CD4-positive, alpha-beta T cell treated with Interferon gamma for 1 hour (primary cell): ENCODE data around the gene HDGFL1.

Experiments
- DNase-seq: peaks from one replicate; pipeline ENCODE4 v3.0.0-alpha.2; 2020

The HDGFL1 gene

DNA sequence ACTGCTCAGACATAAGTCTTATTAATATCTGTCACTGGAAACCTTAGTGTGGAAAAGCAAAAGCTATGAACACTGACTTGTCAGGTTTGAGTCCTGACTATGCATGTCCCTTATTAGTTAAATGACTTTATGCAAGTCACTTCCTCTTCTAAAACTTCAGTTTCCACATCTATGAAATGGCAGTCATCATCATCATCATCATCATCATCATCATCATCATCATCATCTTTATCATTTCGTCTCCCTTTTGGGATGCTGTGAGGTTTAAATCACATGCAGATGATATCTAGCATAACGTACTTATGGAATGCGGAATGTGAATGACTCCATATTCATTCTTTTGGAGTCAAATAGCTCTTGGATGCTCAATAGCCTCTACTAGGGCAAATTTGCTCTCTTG is 24.5 kb downstream of the HDGFL1 start:
- no peak for DNase-seq

DNA sequence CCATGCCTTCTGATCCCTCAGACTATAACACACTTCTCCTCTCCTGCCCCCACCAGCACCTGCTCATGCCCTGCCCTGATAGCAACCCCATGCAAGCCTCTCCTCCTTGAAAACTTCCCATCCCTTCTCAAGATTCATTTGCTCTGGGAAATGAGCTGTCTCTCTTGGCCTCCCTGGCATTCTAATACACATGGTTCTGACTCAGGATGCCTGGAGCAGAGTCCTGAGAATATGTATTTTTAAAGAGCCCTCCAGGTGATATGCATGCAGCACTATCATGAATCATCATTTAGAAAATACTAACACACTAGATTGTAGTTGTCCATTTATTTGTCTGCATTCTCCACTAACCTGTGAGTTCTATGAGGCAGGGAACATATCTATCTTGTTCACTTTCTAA is 26.6 kb downstream of the HDGFL1 start:
- no peak for DNase-seq

DNA sequence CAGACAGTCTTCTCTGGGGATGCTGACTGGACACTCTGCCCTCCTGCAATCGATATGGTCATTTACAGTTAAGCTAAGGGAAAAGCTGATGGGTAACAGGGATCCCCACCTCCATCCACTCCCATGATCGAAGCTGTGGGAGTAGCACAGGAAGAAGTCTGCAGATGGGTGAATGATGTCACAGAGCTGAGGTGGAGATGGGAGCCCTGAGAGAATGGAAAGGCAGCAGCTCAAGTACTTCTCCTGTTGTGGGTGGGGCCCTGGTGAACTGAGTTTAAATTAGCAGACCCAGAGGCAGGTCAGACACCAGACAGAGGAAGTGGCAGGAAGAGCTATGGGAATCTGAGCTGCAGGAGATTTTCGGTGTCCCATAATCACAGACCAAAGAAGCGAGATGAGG is 29.0 kb downstream of the HDGFL1 start:
- DNase-seq: no peak

DNA sequence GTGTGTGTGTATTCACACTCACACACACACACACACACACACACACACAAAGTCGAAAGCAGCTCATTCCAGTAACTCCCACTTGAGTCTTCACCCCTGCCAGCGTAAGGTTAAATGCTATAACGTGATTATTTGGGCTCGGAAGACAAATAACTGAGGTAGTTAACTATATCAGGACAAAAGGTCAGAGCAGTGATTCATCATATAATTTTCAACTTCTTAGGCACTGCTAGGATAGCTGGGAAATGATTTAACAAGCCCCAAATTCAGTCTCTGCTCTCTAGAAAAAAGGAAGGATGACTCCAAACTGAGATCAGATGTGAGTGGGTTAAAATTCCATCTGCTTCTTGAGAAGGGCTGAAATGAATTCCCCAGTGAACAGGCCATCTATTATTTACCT is 30.7 kb downstream of the HDGFL1 start:
- DNase-seq: no peak

DNA sequence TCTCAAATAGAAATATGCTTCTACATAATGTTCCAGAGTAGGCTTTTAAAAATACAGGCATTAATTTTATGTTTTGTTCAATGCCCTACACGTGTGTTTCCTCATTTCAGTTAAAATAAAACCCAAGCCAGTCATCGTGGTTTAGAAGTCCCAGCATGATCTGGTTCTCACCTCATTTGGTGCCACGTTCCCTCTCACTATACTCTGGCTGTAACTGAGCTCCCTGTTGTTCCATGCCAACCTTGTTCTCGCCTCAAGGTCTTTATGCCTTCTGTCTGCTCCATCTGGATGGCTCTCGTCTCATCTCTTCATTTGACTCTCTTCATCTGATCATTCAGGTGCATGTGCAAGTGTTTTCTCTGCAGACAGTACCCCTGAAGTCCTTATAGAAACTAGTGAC is 32.6 kb downstream of the HDGFL1 start:
- DNase-seq: no peak

DNA sequence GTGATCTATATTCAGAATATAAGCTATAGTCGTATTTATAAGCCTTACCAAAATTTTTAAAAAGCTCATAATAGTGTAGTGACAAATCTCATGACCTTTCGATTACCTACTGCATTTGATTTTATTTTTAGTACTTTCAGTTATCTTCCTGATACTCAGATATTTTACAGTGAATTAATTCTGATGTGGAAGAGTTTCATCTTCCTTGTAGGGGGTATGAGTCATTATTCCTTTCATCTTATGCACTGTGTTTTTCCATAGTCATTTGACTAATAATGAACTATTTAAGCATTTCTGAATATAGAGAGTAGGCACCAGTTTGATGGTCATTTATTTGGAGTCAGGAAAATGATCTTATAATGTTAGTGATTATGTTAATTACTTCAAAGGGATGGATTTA is 36.4 kb downstream of the HDGFL1 start:
- DNase-seq: no peak

DNA sequence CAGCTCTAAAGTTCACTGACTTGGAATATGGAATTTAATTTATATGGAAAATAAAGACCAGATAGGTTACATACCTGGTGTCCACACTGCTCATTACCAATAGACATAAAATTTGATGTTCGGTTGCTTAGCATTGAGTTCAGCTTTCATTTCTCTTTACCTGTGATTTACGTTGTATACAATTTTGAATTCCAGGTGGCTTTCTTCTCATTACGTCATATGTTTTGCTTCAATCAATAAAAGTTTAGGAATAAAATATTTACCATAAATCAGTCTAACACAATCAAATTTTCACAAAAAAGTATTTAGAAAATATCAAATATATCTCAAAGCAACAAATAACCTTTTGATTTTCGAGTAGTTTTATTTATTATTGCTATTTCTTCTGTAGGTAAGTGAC is 40.8 kb downstream of the HDGFL1 start:
- DNase-seq: no peak

DNA sequence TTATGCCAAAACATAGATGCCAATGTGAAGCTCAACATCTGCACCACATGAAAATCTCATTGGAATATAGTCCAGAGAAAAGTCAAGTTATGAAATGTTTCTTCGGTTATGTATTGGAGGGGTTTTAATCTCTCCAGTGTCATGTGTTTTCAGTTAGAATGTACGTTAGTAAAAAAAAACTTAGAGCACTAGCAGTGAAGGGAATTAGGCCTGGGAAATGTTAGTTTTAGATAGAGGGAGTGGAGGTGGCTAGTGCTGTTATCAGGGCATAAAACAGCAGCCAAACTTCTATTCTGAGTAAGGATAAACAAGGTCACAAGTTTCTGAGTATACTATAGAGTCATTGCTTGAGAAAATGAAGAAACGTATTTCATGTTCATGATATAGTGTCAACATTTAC is 42.9 kb downstream of the HDGFL1 start:
- DNase-seq: no peak

DNA sequence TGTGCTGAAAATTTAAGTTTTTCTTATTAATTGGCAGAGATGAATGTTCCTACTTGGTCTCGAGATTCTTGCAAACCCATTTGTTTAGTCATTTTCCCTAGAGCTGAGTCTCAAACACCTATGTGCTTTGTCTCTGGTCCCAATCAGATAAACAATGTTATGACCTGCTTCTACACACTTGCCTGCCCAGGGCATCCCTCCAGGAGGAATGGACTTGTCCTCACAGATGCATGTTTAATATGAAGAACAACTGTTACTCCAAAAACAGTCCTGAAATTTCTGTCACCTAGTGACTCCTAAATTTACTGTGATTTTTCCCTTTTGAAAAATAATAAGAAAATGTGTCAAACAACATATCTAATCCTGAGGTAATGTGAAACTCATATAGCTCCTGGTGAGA is 43.7 kb downstream of the HDGFL1 start:
- DNase-seq: no peak

DNA sequence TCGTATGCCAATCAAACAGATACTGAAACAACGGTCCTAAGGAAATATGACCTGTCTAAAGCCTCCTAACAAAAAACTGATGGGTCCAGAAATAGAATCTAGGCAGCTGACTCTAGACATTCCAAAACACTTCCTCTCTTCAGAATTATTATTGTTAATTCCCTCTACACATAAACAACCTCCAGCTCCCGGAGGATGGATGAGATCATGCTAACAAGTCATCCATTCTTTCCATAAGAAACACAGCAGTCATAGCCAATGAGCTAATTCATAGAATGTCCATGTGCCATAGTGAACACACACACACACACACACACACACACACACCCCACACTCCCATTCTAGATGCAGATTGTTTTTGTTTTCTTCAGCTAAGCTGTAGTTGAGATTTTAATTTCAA is 44.3 kb downstream of the HDGFL1 start:
- DNase-seq: no peak

DNA sequence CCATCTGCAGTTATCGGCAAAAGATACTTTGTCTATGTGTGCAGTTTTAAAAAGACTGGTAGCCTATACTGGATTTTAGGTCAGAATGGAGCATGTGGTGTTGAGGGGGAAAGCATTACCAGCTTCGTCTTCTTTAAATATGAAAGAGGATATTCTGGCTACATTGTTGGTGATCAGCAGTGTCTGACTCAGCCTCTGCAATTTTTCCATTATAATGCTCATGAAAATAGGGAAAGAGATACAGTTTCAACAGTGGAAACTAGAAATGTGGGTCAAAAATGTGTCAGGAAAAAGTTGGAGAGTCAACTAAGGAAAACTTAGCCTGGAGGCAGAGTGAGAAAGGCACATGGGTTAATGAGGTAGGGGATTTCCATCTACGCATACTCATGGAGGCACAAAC is 45.2 kb downstream of the HDGFL1 start:
- no peak for DNase-seq

DNA sequence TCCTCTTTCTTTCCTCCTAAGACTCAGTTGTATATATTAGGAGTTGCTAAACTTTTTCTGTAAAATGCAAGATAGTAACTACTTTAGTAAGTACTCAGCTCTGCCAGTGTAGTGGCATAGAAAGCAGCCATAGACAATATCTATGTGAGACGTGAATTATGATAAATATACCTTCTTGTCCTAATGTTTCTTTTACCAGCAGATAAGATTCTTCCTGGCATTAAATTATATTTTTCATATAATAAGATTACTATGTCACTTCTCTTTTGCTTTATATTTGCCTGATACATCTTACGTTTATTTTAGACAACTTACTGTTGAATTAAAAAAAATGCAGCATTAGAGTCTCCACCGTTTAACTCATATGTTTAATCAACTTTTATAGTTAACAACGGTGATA is 51.7 kb downstream of the HDGFL1 start:
- no peak for DNase-seq
